Measurements from ENCODE around the gene OR10A4.
"Not testable (repeated sequence)": the region's sequence is repeated elsewhere in the genome, so short reads cannot be mapped to it uniquely, and the experiment has no call there.

Gene OR10A4, protein sequence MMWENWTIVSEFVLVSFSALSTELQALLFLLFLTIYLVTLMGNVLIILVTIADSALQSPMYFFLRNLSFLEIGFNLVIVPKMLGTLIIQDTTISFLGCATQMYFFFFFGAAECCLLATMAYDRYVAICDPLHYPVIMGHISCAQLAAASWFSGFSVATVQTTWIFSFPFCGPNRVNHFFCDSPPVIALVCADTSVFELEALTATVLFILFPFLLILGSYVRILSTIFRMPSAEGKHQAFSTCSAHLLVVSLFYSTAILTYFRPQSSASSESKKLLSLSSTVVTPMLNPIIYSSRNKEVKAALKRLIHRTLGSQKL

DNA sequence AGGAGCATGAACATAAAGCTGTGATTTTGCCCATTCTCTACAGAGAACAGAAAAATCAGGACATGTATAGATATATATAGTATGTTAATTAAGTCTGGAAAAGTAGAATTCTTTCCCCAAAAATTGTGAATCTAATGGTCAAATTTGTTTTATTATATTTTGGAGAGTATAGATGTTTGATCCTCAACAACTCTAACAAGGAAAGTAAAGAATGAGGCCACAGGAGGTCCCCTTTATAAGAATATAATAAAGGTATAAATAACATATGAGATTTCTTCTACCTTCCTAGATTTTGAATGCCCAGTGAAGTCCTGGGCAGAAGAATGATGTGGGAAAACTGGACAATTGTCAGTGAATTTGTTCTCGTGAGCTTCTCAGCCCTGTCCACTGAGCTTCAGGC lies at the start of gene OR10A4:
OR10A4 (plus strand) TSS at position 301 of the 400 bp plus-strand sequence; CDS start at position 324, 23 bp downstream.
- no peak for DNase-seq (ENCODE audit: low spot score)

DNA sequence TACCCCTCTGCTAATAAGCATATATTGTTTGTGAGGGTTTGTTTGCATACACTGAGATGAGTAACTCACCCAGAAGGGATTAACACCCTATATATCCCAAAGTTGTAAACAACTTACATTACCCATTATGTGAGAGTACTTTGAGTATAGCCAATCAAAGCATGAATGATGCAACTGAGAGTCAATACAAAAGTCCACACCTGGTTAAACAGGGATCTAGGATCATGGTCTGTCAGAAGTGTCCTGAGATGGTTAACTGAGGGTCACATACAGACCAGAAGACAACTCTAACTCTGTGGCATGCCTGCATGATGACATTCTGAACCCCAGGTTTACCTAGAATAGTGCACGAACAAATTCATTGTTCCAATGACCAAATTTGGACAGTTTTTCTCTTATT lies 48.3 kb upstream of the OR10A4 start:
- no peak for DNase-seq (ENCODE audit: low spot score)

DNA sequence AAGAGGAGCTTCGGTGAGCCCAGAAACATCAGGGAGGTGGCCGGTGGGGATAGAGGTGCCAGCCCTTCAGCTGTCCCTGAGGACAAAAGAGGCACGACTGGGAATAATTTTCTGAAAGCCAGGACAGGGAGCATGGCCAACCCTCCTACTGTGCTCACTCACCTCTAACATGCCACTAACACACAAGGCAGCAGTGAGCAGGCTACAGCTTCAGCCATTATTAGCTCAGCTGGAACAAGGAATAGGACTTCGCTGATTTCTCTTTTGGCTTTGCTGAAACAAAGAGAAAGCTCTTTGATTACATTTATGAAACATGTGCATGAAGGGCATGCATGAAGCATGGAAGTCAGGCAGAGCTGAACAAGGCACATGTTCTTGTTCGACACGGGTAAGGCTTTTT lies 43.1 kb upstream of the OR10A4 start:
- no peak for DNase-seq (ENCODE audit: low spot score)

DNA sequence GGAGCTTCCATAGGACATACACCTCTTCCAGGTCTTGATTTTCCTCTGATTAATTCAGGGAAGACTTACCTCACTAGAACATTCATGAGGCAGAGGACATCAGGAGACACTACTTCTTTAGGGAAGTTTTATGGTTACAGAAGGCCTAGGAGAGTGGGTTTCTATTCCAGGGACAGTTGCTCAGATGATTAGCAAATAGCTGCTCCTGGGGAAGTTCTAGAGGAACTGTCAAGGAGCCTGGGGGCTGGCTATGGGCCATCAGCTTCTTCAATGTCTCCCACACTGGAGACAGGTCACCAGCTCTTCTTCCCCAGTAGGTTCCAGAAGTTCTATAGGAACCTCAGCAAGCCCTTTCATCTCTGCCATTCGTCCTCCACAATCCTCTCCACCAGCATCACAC lies 42.4 kb upstream of the OR10A4 start:
- DNase-seq (ENCODE audit: low spot score), result no peak

GRCh38 chr11:6841694-6842093 lies 34.7 kb upstream of the OR10A4 start:
- no peak for DNase-seq (ENCODE audit: low spot score)

- no peak for DNase-seq (ENCODE audit: low spot score)
These were observed 32.8 kb upstream of the OR10A4 start for GRCh38 chr11:6843670-6844069.

GRCh38 chr11:6844356-6844755 lies 32.1 kb upstream of the OR10A4 start:
- no peak for DNase-seq (ENCODE audit: low spot score)

GRCh38 chr11:6845383-6845782 lies 31.0 kb upstream of the OR10A4 start, which contains the start of gene OR10A5:
Gene OR10A5, plus strand, starts transcription at chr11:6845683. Its CDS starts 0 bp downstream, at chr11:6845683.
- DNase-seq (ENCODE audit: low spot score), result no peak

- DNase-seq (ENCODE audit: low spot score), result no peak
These were observed 25.9 kb upstream of the OR10A4 start for GRCh38 chr11:6850526-6850925.

GRCh38 chr11:6854801-6855200 lies 21.6 kb upstream of the OR10A4 start:
- DNase-seq (ENCODE audit: low spot score), result not testable (repeated sequence)

GRCh38 chr11:6855971-6856541 lies 20.4 kb upstream of the OR10A4 start:
- no peak for DNase-seq (ENCODE audit: low spot score)

GRCh38 chr11:6856871-6857270 lies 19.6 kb upstream of the OR10A4 start:
- no peak for DNase-seq (ENCODE audit: low spot score)

GRCh38 chr11:6862961-6863360 lies 13.5 kb upstream of the OR10A4 start, which contains the start of gene OR10A2:
Gene OR10A2, plus strand, starts transcription at chr11:6863057. Its CDS starts 6,698 bp downstream, at chr11:6869755.
- DNase-seq (ENCODE audit: low spot score), result no peak

- DNase-seq (ENCODE audit: low spot score), result no peak
These were observed 12.0 kb upstream of the OR10A4 start for GRCh38 chr11:6864438-6864837.

DNA sequence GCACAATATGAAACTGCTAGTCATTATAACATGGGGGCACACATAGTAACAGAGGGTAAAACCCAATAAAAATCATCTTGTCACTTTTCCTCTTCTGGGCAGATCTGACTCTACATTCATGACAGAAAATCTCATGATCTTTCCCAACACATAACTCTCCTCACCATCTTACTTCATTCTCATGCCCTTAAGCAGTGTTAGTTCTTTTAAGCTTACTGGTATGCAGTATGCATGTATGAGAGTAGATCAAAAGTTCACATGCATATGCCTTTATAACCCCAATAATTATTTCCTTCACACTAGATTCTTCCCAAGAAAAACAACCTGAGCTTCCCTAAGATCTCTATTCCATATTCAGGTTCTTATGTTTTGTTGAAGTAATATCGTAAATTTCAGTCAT lies 5.1 kb upstream of the OR10A4 start:
- no peak for DNase-seq (ENCODE audit: low spot score)

GRCh38 chr11:6875761-6876160 lies 664 bp upstream of the OR10A4 start:
- DNase-seq (ENCODE audit: low spot score), result no peak

DNA sequence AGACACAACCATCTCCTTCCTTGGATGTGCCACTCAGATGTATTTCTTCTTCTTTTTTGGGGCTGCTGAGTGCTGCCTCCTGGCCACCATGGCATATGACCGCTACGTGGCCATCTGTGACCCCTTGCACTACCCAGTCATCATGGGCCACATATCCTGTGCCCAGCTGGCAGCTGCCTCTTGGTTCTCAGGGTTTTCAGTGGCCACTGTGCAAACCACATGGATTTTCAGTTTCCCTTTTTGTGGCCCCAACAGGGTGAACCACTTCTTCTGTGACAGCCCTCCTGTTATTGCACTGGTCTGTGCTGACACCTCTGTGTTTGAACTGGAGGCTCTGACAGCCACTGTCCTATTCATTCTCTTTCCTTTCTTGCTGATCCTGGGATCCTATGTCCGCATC lies 489 bp downstream of the OR10A4 start:
- DNase-seq (ENCODE audit: low spot score), result no peak

GRCh38 chr11:6882751-6883150 lies 6.3 kb downstream of the OR10A4 start:
- DNase-seq (ENCODE audit: low spot score), result no peak

- not testable (repeated sequence) for DNase-seq (ENCODE audit: low spot score)
These were observed 11.3 kb downstream of the OR10A4 start for GRCh38 chr11:6887711-6888110.

DNA sequence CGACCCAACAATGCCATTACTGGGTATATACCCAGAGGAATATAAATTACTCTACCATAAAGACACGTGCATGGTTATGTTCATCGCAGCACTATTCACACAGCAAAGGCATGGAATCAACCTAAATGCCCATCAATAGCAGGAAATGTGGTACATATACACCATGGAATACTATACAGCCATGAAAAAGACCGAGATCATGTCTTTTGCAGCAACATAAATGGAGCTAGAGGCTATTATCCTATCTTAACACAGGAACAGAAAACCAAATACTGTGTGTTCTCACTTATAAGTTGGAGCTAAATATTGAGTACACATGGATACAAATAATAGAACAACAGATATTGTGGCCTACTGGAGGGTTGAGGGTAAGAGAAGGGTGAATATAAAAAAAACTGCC lies 12.4 kb downstream of the OR10A4 start:
- DNase-seq (ENCODE audit: low spot score), result no peak

- no peak for DNase-seq (ENCODE audit: low spot score)
These were observed 13.4 kb downstream of the OR10A4 start for GRCh38 chr11:6889835-6890234.

DNA sequence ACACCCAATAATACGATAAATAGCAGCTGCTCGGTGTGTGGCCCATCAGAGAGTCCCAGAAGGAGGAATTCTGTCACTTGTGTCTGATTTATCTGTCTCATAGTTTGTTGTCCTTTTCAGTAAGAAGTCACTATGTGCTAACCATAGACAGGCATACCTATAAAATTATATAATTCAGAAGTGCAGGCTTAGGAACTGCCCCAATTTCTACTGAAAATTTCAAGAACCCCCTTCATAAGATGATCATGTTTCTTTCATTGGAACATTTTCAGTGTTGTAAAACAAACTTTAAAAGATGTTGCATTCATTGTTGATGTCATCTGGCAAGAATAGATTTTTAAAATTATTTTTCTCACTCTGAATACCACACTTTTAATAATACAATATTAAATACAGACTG lies 16.0 kb downstream of the OR10A4 start, which contains the start of gene OR2D2:
OR2D2 (minus strand) TSS at position 101 of the 400 bp plus-strand sequence; CDS start at position 101, 0 bp downstream.
- no peak for DNase-seq (ENCODE audit: low spot score)

DNA sequence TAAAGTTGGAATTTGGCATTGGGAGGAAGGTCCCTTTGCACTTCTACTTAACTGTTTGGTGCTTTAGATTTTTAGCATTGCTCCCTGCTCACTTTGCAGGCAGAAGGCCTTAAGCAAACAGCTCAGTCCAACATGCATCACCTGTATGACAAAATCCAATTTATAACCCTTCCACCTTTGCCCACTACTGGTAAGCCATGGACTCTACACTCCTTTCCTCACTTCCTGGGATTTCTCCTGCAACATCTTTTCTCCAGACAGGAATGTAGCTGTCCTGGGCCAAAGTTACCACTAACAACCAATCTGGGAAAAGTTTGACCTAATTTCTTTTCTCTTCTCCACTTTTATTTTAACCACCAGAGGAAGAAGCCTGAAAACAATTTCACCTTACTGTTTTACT lies 17.7 kb downstream of the OR10A4 start:
- DNase-seq (ENCODE audit: low spot score), result no peak

GRCh38 chr11:6895010-6895409 lies 18.6 kb downstream of the OR10A4 start:
- no peak for DNase-seq (ENCODE audit: low spot score)
